Right renal pelvis (tissue), 4 donors: ENCODE data around the gene DCTN5. TPM values are rescaled to one million over a fixed set of nuclear protein-coding genes. Genes with fewer than 3 reads are reported as not detected.
"Not testable (repeated sequence)": the region's sequence is repeated elsewhere in the genome, so short reads cannot be mapped to it uniquely, and the experiment has no call there.

Experiments used
- DNase-seq, 4 donors: peaks; one replicate each; pipeline ENCODE4 v3.0.0-alpha.2; 2013; ENCODE audit warnings: low read depth in 4 of 4, low spot score in 3 of 4, missing footprints in 1 of 4
- polyA plus RNA-seq, 4 donors: library from polyadenylated mRNA; unstranded; fragments of 120-200 nt; gene quantifications; one replicate each; pipeline ENCODE4 v1.2.1, GENCODE V29; 2013; ENCODE audit not compliant: insufficient read length in 4 of 4

Gene DCTN5
- polyA plus RNA-seq, 4 donors, result 68.4 to 76.4 (median 73.4) TPM

- DNase-seq, result no peak
These were observed 50.4 kb downstream of the DCTN5 start for GRCh38 chr16:23691483-23692189.

GRCh38 chr16:23692190-23692837, 51.0 kb downstream of the DCTN5 start:
- DNase-seq, result no peak

GRCh38 chr16:23694265-23694643, 53.0 kb downstream of the DCTN5 start:
- no peak for DNase-seq

- peak in 2 of 4 donors; percentile 25 to 46 for DNase-seq
These were observed 53.5 kb downstream of the DCTN5 start for GRCh38 chr16:23694644-23695373.

- no peak for DNase-seq
These were observed 54.5 kb downstream of the DCTN5 start for GRCh38 chr16:23695756-23696155.

- no peak for DNase-seq
These were observed 57.8 kb downstream of the DCTN5 start for GRCh38 chr16:23699100-23699499.

- DNase-seq, result no peak
These were observed 58.8 kb downstream of the DCTN5 start for GRCh38 chr16:23700093-23700492.

- DNase-seq, result no peak
These were observed 59.2 kb downstream of the DCTN5 start for GRCh38 chr16:23700509-23700908.

GRCh38 chr16:23701045-23701444, 59.8 kb downstream of the DCTN5 start:
- no peak for DNase-seq

- no peak for DNase-seq
These were observed 61.7 kb downstream of the DCTN5 start for GRCh38 chr16:23702951-23703350.

- DNase-seq, result no peak
These were observed 63.7 kb downstream of the DCTN5 start for GRCh38 chr16:23704772-23705516.

- no peak for DNase-seq
These were observed 64.2 kb downstream of the DCTN5 start for GRCh38 chr16:23705517-23705902.

GRCh38 chr16:23706439-23706838, 65.2 kb downstream of the DCTN5 start:
- DNase-seq, result no peak

- no peak for DNase-seq
These were observed 68.3 kb downstream of the DCTN5 start for GRCh38 chr16:23709536-23709935.

- DNase-seq, result no peak
These were observed 68.7 kb downstream of the DCTN5 start for GRCh38 chr16:23710008-23710407.

GRCh38 chr16:23710504-23710903, 69.2 kb downstream of the DCTN5 start:
- no peak for DNase-seq

- no peak for DNase-seq
These were observed 70.5 kb downstream of the DCTN5 start for GRCh38 chr16:23711785-23712184.

GRCh38 chr16:23712976-23713375, 71.7 kb downstream of the DCTN5 start, which contains the start of gene ERN2:
ERN2 (minus strand) TSS chr16:23713222; CDS start chr16:23713187, 35 bp downstream.
- no peak for DNase-seq

GRCh38 chr16:23716484-23716883, 75.2 kb downstream of the DCTN5 start:
- no peak for DNase-seq

- not testable (repeated sequence) for DNase-seq
These were observed 81.5 kb downstream of the DCTN5 start for GRCh38 chr16:23722613-23723240.
